Lung (tissue), 12 donors: ENCODE data around the gene BARX1. TPM values are rescaled to one million over a fixed set of nuclear protein-coding genes. Genes with fewer than 3 reads are reported as not detected.

Source experiments
- ATAC-seq: fragments of 200-7000 bp; cut with Tn5 transposase; one replicate; pipeline ENCODE4 v1.9.1; 2020; ENCODE audit warnings: moderate number of reproducible peaks; ENCODE audit not compliant: insufficient read depth, low FRiP score
- DNase-seq, 3 donors: peaks; one replicate each; pipeline ENCODE4 v3.0.0-alpha.2; 2013 to 2017
- H3K27ac ChIP-seq, 2 donors: one replicate each; pipeline ENCODE4 v1.5.1; 2013; ENCODE audit warnings: mild to moderate bottlenecking in 2 of 2, moderate library complexity in 2 of 2, control low read depth in 1 of 2, inconsistent platforms in 1 of 2, low read depth in 1 of 2, low read length in 1 of 2
- H3K27me3 ChIP-seq, 3 donors: one replicate each; pipeline ENCODE4 v1.5.1; 2013; ENCODE audit warnings: low read length in 2 of 3; ENCODE audit not compliant: control insufficient read depth in 3 of 3, insufficient read depth in 3 of 3
- H3K36me3 ChIP-seq, 4 donors: one replicate each; pipeline ENCODE4 v1.5.1; 2013; ENCODE audit warnings: low read length in 4 of 4, mild to moderate bottlenecking in 1 of 4, moderate library complexity in 1 of 4; ENCODE audit not compliant: control insufficient read depth in 4 of 4, insufficient read depth in 4 of 4
- H3K4me1 ChIP-seq, 5 donors: one replicate each; pipeline ENCODE4 v1.5.1; 2013; ENCODE audit warnings: low read length in 5 of 5, mild to moderate bottlenecking in 2 of 5, moderate library complexity in 1 of 5; ENCODE audit not compliant: control insufficient read depth in 5 of 5, insufficient read depth in 5 of 5
- H3K4me3 ChIP-seq: one replicate; pipeline ENCODE4 v1.5.1; 2013; ENCODE audit warnings: mild to moderate bottlenecking, control low read depth, moderate library complexity
- H3K9ac ChIP-seq, 2 donors: one replicate each; pipeline ENCODE4 v1.5.1; 2013; ENCODE audit warnings: low read length in 2 of 2, control low read depth in 1 of 2; ENCODE audit not compliant: insufficient read depth in 1 of 2
- H3K9me3 ChIP-seq, 4 donors: one replicate each; pipeline ENCODE4 v1.5.1; 2013; ENCODE audit warnings: low read length in 3 of 4, mild to moderate bottlenecking in 1 of 4, moderate library complexity in 1 of 4; ENCODE audit not compliant: control insufficient read depth in 4 of 4, insufficient read depth in 3 of 4
- WGBS, 2 donors: extraction: QIAGEN DNeasy Blood & Tissue Kit; methylation state at CpG; one replicate each; pipeline ENCODE4 v1.1.7; 2013; 5-methylcytosine and 5-hydroxymethylcytosine counted together
- polyA plus RNA-seq, 2 donors: library from polyadenylated mRNA; stranded (reverse); fragments of 200-250 nt; gene quantifications; one replicate each; pipeline ENCODE4 v1.2.1, GENCODE V29; 2013
- total RNA-seq, 2 donors: library from RNA; depleted of rRNA in 1 of 2; stranded (reverse); fragments of >200 nt in 1 of 2; gene quantifications; one replicate each; pipeline ENCODE4 v1.2.1, GENCODE V29; 2014 to 2021
- TF ChIP-seq, protein P1 (sequence below): IDR thresholded peaks from 2 replicates; pipeline ENCODE4 v1.5.1; 2012; ENCODE audit warnings: mild to moderate bottlenecking; ENCODE audit errors: control extremely low read depth, extremely low read depth
- donor health status: control.
- donor health status: control.
- donor health status: Bipolar disorder and iron deficiency.
- donor health status: healthy.
- donor health status: DM: yes; HTN: yes; CAD: no.

Gene BARX1
- total and polyA plus RNA-seq, 4 donors: 0.08 to 0.09 TPM; not detected in 2

DNA sequence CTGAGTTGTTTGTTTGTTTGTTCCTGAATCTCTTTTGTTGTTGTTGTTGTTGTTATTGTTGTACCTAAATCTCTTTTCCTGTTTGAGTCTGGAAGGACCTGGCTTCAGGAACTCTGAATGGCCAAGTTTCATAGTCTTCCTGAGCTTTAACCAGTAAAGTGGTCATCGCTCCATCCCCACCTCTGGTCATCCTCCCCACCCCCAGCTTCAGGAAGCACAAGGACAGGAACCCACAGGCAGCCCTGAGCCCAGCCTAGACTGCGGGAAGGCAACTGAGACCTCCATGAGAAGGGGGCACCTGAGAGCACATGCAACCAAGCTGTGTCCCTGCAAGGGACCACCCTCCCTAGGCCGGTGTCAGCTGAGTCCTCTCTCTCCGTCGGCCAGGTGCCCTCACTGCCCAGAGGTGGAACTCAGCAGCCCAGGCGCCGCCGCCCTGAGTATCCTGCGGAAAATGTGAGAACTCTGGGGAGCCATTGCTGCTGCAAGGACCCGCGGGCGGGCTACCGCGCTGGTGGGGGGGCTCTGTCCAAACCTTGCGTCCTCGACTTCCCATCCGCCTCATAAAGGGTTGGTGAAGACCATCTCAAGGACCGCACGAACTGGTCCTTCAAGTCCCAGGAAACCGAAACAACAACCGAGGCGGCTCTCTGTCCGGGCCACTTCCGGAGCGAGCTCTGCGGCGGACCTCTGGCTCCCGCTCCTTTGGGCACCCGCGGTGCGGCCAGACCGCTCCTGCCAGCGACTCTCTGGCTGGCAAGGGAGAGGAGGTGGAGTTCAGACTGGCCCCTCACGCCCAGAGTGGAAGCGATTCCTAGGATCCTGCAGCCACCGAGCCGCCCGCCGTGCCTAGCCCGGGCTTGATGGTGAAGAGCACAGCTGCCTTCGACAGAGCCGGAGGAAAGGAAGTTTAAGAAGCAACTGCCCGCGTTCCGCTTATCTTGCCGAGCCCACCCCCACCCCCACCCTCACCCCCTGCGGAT lies 4.2 kb downstream of the BARX1 start:
- DNase-seq: peak; percentile 54 to 63 (median 55)
- 1 to 2% methylated on average over 47 of the region's 47 CpGs for WGBS, 2 donors
- TF ChIP-seq, protein P1, sequence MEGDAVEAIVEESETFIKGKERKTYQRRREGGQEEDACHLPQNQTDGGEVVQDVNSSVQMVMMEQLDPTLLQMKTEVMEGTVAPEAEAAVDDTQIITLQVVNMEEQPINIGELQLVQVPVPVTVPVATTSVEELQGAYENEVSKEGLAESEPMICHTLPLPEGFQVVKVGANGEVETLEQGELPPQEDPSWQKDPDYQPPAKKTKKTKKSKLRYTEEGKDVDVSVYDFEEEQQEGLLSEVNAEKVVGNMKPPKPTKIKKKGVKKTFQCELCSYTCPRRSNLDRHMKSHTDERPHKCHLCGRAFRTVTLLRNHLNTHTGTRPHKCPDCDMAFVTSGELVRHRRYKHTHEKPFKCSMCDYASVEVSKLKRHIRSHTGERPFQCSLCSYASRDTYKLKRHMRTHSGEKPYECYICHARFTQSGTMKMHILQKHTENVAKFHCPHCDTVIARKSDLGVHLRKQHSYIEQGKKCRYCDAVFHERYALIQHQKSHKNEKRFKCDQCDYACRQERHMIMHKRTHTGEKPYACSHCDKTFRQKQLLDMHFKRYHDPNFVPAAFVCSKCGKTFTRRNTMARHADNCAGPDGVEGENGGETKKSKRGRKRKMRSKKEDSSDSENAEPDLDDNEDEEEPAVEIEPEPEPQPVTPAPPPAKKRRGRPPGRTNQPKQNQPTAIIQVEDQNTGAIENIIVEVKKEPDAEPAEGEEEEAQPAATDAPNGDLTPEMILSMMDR: no peak

DNA sequence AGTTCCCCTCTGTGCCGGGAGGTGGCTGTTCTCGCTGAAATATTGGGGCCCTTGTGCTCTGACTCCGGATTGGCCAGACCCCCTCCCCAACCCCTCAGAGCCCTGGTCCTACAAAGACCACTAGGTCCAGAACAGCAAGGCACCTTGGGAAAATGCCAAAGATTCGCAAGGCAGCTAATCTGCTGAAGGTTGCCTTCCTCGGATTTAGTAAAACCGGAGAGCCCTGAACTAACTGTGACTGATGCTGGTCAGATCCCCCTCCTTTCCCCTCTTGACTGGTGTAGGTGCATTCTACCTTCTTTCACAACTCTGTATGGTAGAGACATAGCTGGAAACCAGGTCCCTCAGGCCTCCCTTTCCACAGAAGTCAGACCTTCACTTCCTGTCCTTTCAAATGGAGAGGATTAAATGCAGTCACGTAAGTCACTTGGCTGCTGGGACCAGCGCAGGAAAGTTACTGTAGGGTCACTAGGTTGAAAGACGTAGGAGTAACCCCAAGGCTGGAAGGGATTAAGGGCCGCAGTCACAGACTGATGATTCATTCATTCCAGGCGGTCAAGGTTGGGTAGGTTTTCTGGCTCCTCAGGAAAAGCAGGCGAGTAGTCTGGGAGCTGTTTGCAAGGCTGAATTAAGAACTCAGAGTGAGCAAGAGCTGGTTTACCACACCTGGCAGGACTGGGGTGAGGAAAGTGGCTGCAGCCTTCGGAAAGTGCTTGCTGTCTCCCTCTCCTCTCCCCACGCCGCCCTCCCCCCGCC lies 5.3 kb downstream of the BARX1 start:
- DNase-seq (no peak), ATAC-seq (no peak)
- H3K9me3 ChIP-seq: peaks cover 0 to 16% (median 0%) of the 10 kb centered on the region in 4 donors
- H3K4me1 ChIP-seq: peaks cover 0 to 29% (median 15%) of the 10 kb centered on the region in 5 donors
- H3K9ac ChIP-seq: no peak overlapping the region
- no peak overlapping the region for H3K27ac ChIP-seq
- peaks cover 7 to 94% (median 90%) of the 10 kb centered on the region in 3 donors for H3K27me3 ChIP-seq
- 12 to 13% methylated on average over 13 to 16 of the region's 16 CpGs for WGBS, 2 donors
- TF ChIP-seq, protein P1: no peak
- no peaks in the 10 kb centered on the region for H3K36me3 ChIP-seq
- no peak overlapping the region for H3K4me3 ChIP-seq

More for the DNA sequence above, 4.2 kb downstream of the BARX1 start:
- Histone ChIP-seq H3K27ac (no peak overlapping the region), H3K4me1 (peaks cover 0 to 31% (median 21%) of the 10 kb centered on the region in 5 donors), H3K27me3 (peaks cover 7 to 89% (median 86%) of the 10 kb centered on the region in 3 donors), H3K4me3 (peak overlapping the region; percentile 36), H3K9ac (no peak overlapping the region), H3K9me3 (peaks cover 0 to 17% (median 0%) of the 10 kb centered on the region in 4 donors), H3K36me3 (no peaks in the 10 kb centered on the region)
- peak; percentile 46 for ATAC-seq

DNA sequence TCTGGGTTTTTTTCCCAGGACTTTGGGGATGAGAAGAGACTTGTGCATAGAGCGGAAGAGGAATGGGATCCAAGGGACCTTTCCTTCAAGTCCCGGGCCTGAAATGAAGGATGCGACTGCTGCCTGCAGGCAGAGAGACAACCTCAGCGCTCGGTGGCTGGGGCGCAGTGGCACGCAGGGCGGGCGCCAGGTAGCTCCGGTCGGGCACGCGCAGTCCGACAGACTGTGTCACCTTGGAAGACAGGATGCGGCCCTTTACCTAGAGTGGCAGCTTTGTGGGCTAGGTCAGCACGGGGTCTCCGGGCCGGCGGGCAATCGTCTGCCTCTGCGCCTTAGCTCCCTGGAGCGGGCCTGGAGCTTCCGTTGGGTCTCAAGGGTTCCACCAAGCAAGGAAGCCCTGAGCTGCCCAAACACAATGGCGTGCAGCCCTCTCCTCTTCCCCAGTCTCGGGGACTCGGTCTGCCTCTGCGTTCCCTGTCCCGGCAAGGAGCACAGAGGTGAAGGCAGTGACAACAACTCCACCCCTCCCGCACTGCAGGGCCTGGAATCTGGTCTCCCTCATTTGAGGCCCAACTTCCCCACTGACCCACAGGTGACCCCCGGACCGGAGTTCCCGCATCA lies 6.0 kb downstream of the BARX1 start:
- ATAC-seq: no peak
- H3K36me3 ChIP-seq: no peaks in the 10 kb centered on the region
- TF ChIP-seq, protein P1: no peak
- H3K9ac ChIP-seq: no peak overlapping the region
- peaks cover 0 to 16% (median 0%) of the 10 kb centered on the region in 4 donors for H3K9me3 ChIP-seq
- peaks cover 0 to 29% (median 9%) of the 10 kb centered on the region in 5 donors for H3K4me1 ChIP-seq
- peak in 1 of 3 donors; percentile 22 for DNase-seq
- H3K4me3 ChIP-seq: no peak overlapping the region
- 2 to 5% methylated on average over 32 of the region's 32 CpGs for WGBS, 2 donors
- H3K27ac ChIP-seq: no peak overlapping the region
- peaks cover 7 to 97% (median 93%) of the 10 kb centered on the region in 3 donors for H3K27me3 ChIP-seq
